Breast epithelium (tissue), 4 donors: ENCODE data around the gene TSPY2. TPM values are rescaled to one million over a fixed set of nuclear protein-coding genes. Genes with fewer than 3 reads are reported as not detected.
"Not testable (repeated sequence)": the region's sequence is repeated elsewhere in the genome, so short reads cannot be mapped to it uniquely, and the experiment has no call there.

Source experiments
- DNase-seq, 2 donors: peaks; one replicate each; pipeline ENCODE4 v3.0.0-alpha.2; 2019; ENCODE audit warnings: low spot score in 2 of 2
- H3K27ac ChIP-seq, 2 donors: fragments of 200-600 bp; sonication (generic) in 1 of 2; one replicate each; pipeline ENCODE4 v1.5.1; 2016 to 2019; ENCODE audit warnings: mild to moderate bottlenecking in 1 of 2
- H3K27me3 ChIP-seq, 2 donors: fragments of 200-600 bp; sonication (generic) in 1 of 2; one replicate each; pipeline versions ENCODE4 v1.5.1 to v1.6.0; 2017 to 2019; ENCODE audit warnings: control low read depth in 1 of 2, mild to moderate bottlenecking in 1 of 2
- H3K36me3 ChIP-seq: fragments of 200-600 bp; one replicate; pipeline ENCODE4 v1.5.1; 2019
- H3K4me1 ChIP-seq, 2 donors: fragments of 200-600 bp; sonication (generic); one replicate each; pipeline ENCODE4 v1.5.1; 2016 to 2019; ENCODE audit warnings: control low read depth in 1 of 2
- H3K4me3 ChIP-seq, 3 donors: fragments of 200-600 bp; sonication (generic); 1 replicate in 2 of 3; 2 replicates in 1 of 3; pipeline ENCODE4 v1.5.1; 2016 to 2019; ENCODE audit warnings: mild to moderate bottlenecking in 3 of 3, moderate library complexity in 2 of 3
- H3K9me3 ChIP-seq, 2 donors: fragments of 200-600 bp; sonication (generic) in 1 of 2; one replicate each; pipeline ENCODE4 v1.5.1; 2016 to 2019; ENCODE audit warnings: control low read depth in 1 of 2
- intact Hi-C: fragments of 100-400 bp; cut with DNase I; formaldehyde crosslinking; loops from one replicate; pipeline ENCODE4 v1.15.1; 2023; ENCODE audit warnings: low total_unique reads
- total RNA-seq, 3 donors: library from RNA; depleted of rRNA; stranded (reverse); fragments of >200 nt; gene quantifications; one replicate each; pipeline ENCODE4 v1.1.0, GENCODE V29; 2016

TSPY2 gene, protein sequence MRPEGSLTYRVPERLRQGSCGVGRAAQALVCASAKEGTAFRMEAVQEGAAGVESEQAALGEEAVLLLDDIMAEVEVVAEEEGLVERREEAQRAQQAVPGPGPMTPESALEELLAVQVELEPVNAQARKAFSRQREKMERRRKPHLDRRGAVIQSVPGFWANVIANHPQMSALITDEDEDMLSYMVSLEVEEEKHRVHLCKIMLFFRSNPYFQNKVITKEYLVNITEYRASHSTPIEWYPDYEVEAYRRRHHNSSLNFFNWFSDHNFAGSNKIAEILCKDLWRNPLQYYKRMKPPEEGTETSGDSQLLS
- not detected for total RNA-seq

DNA sequence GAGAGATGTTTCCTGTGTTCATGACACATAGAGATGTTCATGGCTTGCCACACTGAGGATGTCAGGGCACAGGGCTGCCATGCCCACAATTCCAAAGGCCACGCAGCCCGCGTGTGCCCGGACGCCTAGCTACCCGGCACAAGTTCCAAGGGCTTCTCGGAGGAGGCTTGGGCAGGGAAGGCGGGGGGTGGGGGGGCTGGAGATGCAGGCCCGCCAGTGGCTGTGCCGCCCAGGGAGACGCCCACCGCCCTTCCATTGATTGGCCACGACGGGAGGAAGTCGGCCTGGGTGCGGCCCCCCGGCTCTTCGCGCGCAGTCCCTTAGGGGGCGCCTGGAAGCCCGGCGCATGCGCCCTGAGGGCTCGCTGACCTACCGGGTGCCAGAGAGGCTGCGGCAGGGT, at the start of gene TSPY2:
TSPY2 (plus strand) TSS at position 301 of the 400 bp plus-strand sequence; CDS start at position 347, 46 bp downstream.
- H3K4me1 ChIP-seq, DNase-seq, H3K27ac ChIP-seq, H3K27me3 ChIP-seq, H3K36me3 ChIP-seq, H3K4me3 ChIP-seq, intact Hi-C loops, H3K9me3 ChIP-seq: not testable (repeated sequence)

DNA sequence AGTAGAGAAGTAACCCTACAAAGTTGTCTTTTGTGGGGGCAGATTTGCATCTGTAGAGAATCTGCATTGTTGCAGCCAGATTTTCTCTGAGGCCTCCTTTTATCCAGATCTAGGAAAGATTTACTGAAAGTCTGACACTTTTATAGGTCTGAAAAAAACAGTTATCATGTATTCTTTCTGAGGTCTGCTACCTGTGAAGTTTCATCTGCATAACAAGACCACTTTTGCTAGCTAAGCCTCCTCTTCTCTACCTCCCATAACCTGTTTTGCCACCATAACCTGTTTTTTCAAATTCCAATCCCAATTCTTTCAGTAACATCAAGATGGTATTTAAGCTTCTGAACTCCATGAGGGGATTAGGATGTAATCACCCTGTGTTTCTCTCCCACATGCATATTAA, 36.5 kb upstream of the TSPY2 start:
- H3K9me3 ChIP-seq, H3K4me1 ChIP-seq, DNase-seq, H3K4me3 ChIP-seq, H3K27ac ChIP-seq, H3K27me3 ChIP-seq, intact Hi-C loops, H3K36me3 ChIP-seq: not testable (repeated sequence)

DNA sequence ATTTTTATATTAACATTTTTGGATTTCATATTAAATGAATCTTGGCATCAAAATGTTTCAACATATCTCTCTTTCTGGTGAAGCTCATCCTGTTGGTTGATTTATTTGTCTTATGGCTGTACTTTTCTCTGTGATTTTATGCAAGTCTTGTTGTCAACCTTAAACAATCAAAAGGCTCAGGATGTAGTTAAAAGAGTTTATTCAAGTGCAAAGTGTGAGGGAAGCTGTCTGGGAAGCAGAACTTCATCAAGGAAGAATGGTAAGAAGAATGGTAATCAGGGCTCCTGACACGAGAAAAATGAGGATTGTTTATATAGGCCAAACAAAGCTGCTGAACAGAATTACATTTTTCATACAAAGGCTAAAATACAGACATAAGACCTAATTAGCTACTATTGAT, 29.0 kb upstream of the TSPY2 start:
- H3K4me3 ChIP-seq, H3K36me3 ChIP-seq, DNase-seq, H3K27me3 ChIP-seq, H3K9me3 ChIP-seq, H3K27ac ChIP-seq, H3K4me1 ChIP-seq, intact Hi-C loops: not testable (repeated sequence)

DNA sequence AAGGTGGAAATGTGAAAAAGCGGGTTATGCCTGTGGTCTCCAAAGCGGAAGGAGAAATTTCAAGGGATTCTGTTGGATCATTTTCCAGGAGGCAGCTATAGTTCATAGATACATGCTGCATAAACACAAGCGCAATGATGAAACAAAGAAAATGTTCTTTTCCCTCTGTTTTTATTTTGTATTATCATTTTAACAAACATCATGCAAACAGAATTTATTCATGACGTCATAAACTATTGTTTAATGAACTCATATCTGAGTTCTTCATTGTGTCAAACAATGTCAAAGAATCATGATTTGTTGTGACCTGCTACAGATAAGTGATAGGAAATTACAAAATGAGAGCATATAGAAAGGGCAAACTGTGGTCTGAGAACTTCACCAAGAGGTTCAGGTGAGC, 23.8 kb downstream of the TSPY2 start:
- H3K36me3 ChIP-seq, H3K27ac ChIP-seq, H3K9me3 ChIP-seq, H3K4me1 ChIP-seq, intact Hi-C loops, H3K4me3 ChIP-seq, H3K27me3 ChIP-seq, DNase-seq: not testable (repeated sequence)
